ENCODE data around the gene LEMD1. TPM values are rescaled to one million over a fixed set of nuclear protein-coding genes. Genes with fewer than 3 reads are reported as not detected.
A peak's percentile ranks its signal among the peaks of the same experiment; 100 is the strongest.

Gene LEMD1
- total RNA-seq, 1 experiment from 2014 or later = not detected

- Histone ChIP-seq H3K9me2 (replicated peaks; ENCODE audit: low read length) (no peaks in the 10 kb centered on the region), H3F3A (ENCODE audit: low read length, unreplicated experiment) (no peaks in the 10 kb centered on the region), H2AFZ (ENCODE audit: low read length) (peak overlapping the region; percentile 75), H3K27ac (ENCODE audit: low read length) (no peak overlapping the region), H3K27me3 (ENCODE audit: low read length) (peaks cover 79% of the 10 kb centered on the region), H3K4me2 (ENCODE audit: low read length) (peak overlapping the region; percentile 81), H4K20me1 (ENCODE audit: low read length) (no peaks in the 10 kb centered on the region), H3K36me3 (ENCODE audit: low read depth, low read length) (no peaks in the 10 kb centered on the region), H3K9ac (ENCODE audit: low read length) (no peak overlapping the region), H3K79me2 (ENCODE audit: low read length) (no peaks in the 10 kb centered on the region), H3K4me3 (ENCODE audit: low read length) (peak overlapping the region; percentile 59), H3K9me3 (ENCODE audit: low read length) (no peaks in the 10 kb centered on the region; the same call in 1 of the 2 replicates), H3K4me1 (ENCODE audit: insufficient read depth, low read length) (peaks cover under 1% of the 10 kb centered on the region; the same call in 1 of the 2 replicates)
- intact Hi-C loops (cut with micrococcal nuclease) = no loop called here
- TF ChIP-seq EZH2phosphoT487 (IDR thresholded peaks at IDR 0.05; ENCODE audit: borderline replicate concordance, low read length) (no peak; the same call in 1 of the 2 replicates), EZH2 (IDR thresholded peaks at IDR 0.05; ENCODE audit: low read length, unreplicated experiment) (peak; percentile 97)
- no TSS peak for BruUV-seq (replicated peaks)
- ATAC-seq = no peak
- ChIA-PET POLR2A (ENCODE audit: unreplicated experiment) (no interaction called here), CTCF (no interaction called here)
- no peak for DNase-seq
These were observed 34.6 kb upstream of the LEMD1 start for GRCh38 chr1:205456383-205456867.

GRCh38 chr1:205455581-205456382 is 33.9 kb upstream of the LEMD1 start, which contains the start of gene BLACAT1:
Gene BLACAT1 (minus strand): TSS chr1:205456045.
- CTCF ChIA-PET = no interaction called here
- Histone ChIP-seq H3K27ac (ENCODE audit: low read length) (no peak within 1 kb of the TSS), H3K4me3 (ENCODE audit: low read length) (peak within 1 kb of the TSS; percentile 59), H3K27me3 (ENCODE audit: low read length) (peaks cover 73% of the 10 kb centered on the region), H2AFZ (ENCODE audit: low read length) (peak within 1 kb of the TSS; percentile 75), H3K9ac (ENCODE audit: low read length) (no peak within 1 kb of the TSS), H4K20me1 (ENCODE audit: low read length) (no peaks in the 10 kb centered on the region), H3K36me3 (ENCODE audit: low read depth, low read length) (no peaks in the 10 kb centered on the region), H3K79me2 (ENCODE audit: low read length) (no peaks in the 10 kb centered on the region), H3K4me2 (ENCODE audit: low read length) (peak within 1 kb of the TSS; percentile 81), H3K9me3 (ENCODE audit: low read length) (no peaks in the 10 kb centered on the region; the same call in 1 of the 2 replicates), H3K9me2 (replicated peaks; ENCODE audit: low read length) (no peaks in the 10 kb centered on the region), H3K4me1 (ENCODE audit: insufficient read depth, low read length) (peaks cover 7% of the 10 kb centered on the region), H3F3A (ENCODE audit: low read length, unreplicated experiment) (no peaks in the 10 kb centered on the region)
- POLR2A ChIA-PET (ENCODE audit: unreplicated experiment) = no interaction called here
- intact Hi-C loops (cut with micrococcal nuclease) = no loop called here
- no peak for ATAC-seq
- no TSS peak for BruUV-seq (replicated peaks)
- no peak for DNase-seq
- TF ChIP-seq EZH2 (IDR thresholded peaks at IDR 0.05; ENCODE audit: low read length, unreplicated experiment) = no peak
- TF ChIP-seq CTCF (conservative IDR thresholded peaks at IDR 0.05; ENCODE audit: low read depth, low read length) = no peak
- TF ChIP-seq EZH2phosphoT487 (IDR thresholded peaks at IDR 0.05; ENCODE audit: borderline replicate concordance, low read length) = no peak

- no peak for DNase-seq
These were observed 33.1 kb upstream of the LEMD1 start for GRCh38 chr1:205454903-205455335.

More at GRCh38 chr1:205454903-205455335, 33.1 kb upstream of the LEMD1 start:
- no peak overlapping the region for H3K4me3 ChIP-seq (ENCODE audit: low read length)
- BruUV-seq (replicated peaks) = no TSS peak
- no peak for ATAC-seq
- H3K36me3 ChIP-seq (ENCODE audit: low read depth, low read length) = no peaks in the 10 kb centered on the region
- POLR2A ChIA-PET (ENCODE audit: unreplicated experiment) = interaction anchor here (0.7 kb wide), 1 partner anchor 25 kb away, joined by 11 read pairs; no protein-coding TSS in a partner anchor
- H3K4me1 ChIP-seq (ENCODE audit: insufficient read depth, low read length) = peaks cover 13% of the 10 kb centered on the region
- no peak overlapping the region for H2AFZ ChIP-seq (ENCODE audit: low read length)
- CTCF ChIA-PET = interaction anchor here (0.7 kb wide), 1 partner anchor 101 kb away, joined by 3 read pairs; no protein-coding TSS in a partner anchor
- no peaks in the 10 kb centered on the region; the same call in 1 of the 2 replicates for H3K9me3 ChIP-seq (ENCODE audit: low read length)
- TF ChIP-seq EZH2 (IDR thresholded peaks at IDR 0.05; ENCODE audit: low read length, unreplicated experiment) (no peak), EZH2phosphoT487 (IDR thresholded peaks at IDR 0.05; ENCODE audit: borderline replicate concordance, low read length) (no peak), CTCF (conservative IDR thresholded peaks at IDR 0.05; ENCODE audit: low read depth, low read length) (0 out of 2 replicates have a peak, but pooled peaks have one; percentile 13)
- H3K9me2 ChIP-seq (replicated peaks; ENCODE audit: low read length) = no peaks in the 10 kb centered on the region
- no peak overlapping the region for H3K9ac ChIP-seq (ENCODE audit: low read length)
- intact Hi-C loops (cut with micrococcal nuclease) = no loop called here
- peaks cover 70% of the 10 kb centered on the region for H3K27me3 ChIP-seq (ENCODE audit: low read length)
- H3K27ac ChIP-seq (ENCODE audit: low read length) = no peak overlapping the region
- no peak overlapping the region for H3K4me2 ChIP-seq (ENCODE audit: low read length)
- no peaks in the 10 kb centered on the region for H3K79me2 ChIP-seq (ENCODE audit: low read length)
- no peaks in the 10 kb centered on the region for H3F3A ChIP-seq (ENCODE audit: low read length, unreplicated experiment)
- H4K20me1 ChIP-seq (ENCODE audit: low read length) = no peaks in the 10 kb centered on the region

Measured in PC-3 (cell line).